GM19099 (cell line): Measurements from ENCODE around the gene MBD1.
A peak's percentile ranks its signal among the peaks of the same experiment; 100 is the strongest.

Source experiments
- POLR2A ChIP-seq: IDR thresholded peaks from 3 replicates; pipeline ENCODE4 v1.6.1; 2011; ENCODE audit warnings: low read depth; ENCODE audit not compliant: insufficient read length; ENCODE audit errors: extremely low read depth

The MBD1 gene, protein sequence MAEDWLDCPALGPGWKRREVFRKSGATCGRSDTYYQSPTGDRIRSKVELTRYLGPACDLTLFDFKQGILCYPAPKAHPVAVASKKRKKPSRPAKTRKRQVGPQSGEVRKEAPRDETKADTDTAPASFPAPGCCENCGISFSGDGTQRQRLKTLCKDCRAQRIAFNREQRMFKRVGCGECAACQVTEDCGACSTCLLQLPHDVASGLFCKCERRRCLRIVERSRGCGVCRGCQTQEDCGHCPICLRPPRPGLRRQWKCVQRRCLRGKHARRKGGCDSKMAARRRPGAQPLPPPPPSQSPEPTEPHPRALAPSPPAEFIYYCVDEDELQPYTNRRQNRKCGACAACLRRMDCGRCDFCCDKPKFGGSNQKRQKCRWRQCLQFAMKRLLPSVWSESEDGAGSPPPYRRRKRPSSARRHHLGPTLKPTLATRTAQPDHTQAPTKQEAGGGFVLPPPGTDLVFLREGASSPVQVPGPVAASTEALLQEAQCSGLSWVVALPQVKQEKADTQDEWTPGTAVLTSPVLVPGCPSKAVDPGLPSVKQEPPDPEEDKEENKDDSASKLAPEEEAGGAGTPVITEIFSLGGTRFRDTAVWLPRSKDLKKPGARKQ

DNA sequence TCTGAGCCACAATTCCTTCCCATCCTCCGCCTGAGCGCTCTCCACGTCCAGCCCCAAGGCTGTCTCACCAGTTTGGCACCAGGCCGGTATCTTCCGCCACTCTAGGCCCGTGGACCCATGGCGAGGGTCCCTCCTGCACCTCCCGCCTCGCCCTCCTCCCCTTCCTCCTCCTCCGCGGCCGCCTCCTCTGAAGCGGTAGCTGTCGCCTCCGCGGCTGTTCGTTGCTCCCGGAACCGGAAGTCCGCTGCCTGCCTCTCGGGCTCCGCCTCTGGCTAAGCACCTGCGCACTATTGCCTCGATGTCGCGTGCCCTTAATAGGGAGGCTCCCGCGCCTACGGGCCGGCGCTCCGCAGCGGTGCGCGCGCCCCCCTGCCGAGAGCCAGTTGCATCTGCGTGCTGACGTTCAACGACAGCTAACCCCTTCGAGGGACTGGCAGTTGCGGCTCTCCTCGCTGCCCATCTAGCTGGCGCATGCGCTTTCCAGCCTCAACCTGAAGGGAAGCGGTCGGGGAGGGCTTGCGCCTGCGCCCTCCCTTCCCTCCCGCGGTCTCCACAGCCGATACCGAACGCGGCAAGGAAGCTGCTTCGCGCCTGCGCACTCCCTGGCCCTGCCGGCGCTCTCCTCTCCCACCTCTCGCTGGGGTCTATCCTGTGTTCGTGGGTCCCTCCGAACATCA is at the start of gene MBD1:
MBD1 (minus strand) TSS at position 229 of the 677 bp plus-strand sequence. CDS start 1,531 bp downstream, outside the sequence.
- peak; percentile 92 for TF ChIP-seq POLR2A

DNA sequence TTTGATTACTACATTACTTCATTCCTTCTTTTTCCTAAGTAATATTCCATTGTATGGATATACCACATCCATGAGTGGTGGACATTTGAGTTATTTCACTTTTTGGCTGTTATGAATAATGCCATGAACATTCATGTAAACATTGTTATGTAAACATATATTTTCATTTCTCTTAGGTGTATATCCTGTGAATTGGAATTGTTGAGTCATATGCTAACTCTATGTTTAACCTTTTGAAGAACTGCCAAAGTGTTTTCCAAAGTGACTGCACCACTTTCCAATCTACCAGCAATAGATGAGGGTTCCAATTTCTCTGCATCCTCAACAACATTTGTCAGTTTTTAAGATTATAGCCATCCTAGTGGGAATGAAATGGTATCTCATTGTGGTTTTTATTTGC is 48.9 kb upstream of the MBD1 start:
- TF ChIP-seq POLR2A: no peak

DNA sequence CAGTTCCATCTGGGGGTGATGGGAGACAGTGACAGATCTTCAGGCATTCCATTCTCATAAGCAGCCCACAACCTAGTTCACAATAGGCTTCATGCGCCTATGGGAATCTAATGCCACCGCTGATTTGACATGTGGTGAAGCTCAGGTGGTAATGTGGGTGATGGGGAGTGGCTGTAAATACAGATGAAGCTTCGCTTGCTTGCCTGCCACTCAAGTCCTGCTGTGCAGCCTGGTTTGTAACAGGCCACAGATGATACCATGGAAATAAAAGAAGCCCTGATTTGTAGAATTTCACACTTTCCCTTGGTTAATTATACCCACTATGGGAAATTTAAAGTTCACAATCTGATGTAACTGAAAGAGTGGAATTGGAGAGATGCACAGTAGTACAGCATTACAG is 46.7 kb upstream of the MBD1 start:
- TF ChIP-seq POLR2A: no peak

- no peak for TF ChIP-seq POLR2A
Observed at GRCh38 chr18:50320719-50321118, 39.4 kb upstream of the MBD1 start.

DNA sequence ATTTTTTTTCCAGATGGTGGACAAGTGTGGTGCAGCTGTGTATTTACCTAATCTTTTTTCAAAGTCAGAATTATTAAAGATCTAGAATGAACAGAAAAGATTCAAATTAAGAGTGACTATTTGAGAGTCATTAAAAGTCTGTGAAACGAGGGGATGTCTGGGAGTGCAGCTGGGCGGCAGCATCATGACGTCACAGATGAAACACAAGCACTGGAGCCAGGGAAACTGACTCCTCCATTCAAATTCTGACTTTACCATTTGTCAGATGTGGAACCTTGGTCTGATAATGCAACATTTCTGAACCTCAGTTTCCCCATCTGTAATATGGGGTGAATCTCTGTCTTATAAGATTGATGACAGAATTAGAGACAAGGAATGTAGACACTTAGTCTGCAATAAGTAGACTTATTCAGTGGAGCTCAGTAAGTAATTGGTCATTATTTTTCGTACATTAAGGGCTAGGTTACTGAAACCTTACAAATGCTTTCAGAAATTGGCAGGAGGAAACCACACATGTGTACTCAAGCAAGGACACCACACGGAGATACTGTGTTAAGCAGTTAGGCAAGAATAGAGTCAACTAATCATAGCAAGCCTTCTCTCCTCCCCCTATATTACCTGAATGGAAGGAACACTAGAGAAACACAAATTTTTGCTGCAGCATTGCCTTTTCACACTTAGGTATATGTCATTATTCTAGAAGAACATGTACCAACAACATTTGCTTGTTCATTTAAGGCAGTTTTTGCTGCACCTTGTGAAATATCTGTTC is 34.0 kb upstream of the MBD1 start:
- no peak for TF ChIP-seq POLR2A

DNA sequence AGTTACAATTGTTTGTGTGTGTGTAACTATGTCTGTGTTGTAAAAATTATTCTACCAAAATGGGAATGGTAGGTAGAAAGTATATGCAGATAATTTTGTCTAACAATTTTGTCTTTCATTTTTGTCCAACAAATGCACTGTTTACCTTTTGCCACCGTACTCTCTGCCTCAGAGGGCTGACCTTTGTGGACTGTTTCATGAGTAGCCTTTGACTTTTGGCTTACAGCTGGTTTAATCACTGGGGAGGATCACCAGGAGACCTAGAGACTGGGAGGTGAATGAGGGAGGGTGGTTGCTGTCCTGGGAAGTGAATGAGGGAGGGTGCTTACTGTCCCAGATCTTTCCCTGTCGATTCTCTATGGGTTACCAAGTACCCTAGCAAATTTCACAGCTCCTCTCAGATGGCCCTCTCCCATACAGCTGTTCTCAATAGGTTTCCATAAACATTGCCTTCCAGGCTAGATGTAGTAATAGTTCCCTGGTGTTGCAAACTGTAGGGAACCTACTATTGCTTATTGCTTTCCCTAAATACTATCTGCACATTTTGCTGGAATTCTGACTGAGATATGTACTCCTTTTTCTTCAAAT is 32.6 kb upstream of the MBD1 start:
- no peak for TF ChIP-seq POLR2A

GRCh38 chr18:50313031-50313607 is 31.8 kb upstream of the MBD1 start:
- no peak for TF ChIP-seq POLR2A

DNA sequence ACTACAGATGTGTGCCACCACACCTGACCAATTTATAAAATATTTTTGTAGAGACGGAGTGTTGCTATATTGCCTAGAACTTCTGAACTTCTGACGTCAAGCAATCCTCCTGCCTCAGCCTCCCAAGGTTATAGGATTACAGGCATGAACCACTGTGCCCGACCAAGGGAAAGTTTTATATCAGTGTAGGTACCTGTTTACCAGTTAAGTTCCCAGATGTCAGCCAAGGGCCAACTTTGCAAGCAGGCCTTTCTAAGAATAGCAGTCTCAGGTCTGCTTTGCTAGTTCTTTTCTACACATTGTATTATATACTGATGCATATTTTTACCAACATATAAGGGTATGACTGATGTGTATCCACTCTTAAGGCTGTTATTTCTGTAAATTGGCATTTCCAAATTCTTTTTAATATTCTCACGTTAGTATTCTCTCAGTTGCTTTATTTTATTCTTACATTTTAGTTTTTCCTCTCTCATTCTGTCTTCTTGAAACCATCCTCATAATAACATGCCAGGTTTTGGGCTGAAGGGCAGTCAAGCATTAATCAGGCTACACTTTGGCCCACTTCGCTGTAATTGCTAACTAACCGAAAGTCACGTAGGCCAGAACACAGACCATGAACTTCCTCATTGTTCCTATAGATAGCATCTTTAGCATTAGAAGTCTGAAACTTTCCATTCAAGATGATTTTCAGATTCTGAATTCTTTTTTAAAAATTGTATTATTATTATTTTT is 31.1 kb upstream of the MBD1 start:
- TF ChIP-seq POLR2A: no peak

DNA sequence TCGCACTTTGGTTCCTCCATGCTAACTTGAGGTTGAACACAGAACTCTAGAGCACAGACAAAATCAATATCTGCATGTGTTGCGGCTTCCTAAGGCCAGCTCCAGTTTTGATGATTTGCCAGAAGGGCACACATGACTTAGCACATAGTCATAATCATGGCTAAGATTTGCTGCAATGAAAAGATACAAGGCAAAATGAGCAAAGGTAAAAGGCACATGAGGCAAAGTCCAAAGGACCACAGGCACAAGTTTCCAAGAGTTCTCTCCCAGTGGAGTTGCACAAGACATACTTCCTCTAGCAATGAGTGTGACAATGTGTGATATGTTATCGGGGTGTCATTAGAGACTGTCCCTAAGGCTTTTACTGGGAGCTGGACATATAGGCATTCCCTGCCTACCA is 30.3 kb upstream of the MBD1 start:
- TF ChIP-seq POLR2A: no peak

DNA sequence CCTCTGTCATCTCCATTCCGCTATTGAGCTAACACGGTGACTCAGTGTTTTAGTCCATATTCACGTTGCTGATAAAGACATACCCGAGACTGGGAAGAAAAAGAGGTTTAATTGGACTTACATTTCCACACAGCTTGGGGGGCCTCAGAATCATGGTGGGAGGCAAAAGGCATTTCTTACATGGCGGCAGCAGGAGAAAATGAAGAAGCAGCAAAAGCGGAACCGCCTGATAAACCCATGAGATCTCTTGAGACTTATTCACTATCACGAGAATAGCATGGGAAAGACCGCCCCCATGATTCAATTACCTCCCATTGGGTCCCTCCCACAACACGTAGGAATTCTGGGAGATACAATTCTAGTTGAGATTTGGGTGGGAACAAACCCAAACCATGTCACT is 28.8 kb upstream of the MBD1 start:
- no peak for TF ChIP-seq POLR2A

DNA sequence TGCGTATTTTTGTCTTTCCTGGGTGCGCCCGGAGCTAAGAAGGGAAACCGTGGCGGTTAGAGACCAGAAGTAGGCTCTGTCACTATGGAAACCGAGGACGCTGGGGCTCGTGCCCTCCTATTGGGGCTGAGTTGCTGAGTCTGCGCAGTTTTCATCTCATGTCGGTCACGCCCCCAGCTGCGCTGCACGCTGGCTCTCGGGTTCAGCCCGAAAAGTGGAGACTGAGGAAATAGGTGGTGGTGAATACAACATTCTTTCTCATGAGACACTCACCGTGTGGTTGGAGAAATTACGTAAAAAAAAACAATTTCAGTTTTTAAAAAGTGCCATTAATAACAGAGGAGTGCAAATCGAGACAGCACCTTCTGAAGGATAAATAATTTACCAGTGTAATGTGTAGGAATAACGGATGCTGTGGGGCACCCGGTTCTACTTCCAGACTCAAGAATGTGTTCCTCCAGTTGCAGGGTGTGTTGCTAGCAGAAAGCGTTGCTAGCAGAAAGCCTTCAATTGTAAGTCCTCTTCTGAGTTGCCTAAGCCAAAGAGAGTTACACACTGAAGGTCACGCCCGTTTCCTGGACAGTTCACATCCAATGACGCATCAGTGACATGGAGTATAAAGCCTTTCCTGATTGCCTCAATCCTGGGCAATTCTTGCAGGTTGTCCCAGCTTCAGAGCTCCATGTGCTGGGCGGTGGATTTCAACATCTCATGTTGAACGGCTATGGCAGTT is 26.6 kb upstream of the MBD1 start:
- no peak for TF ChIP-seq POLR2A

GRCh38 chr18:50307400-50307737 is 26.0 kb upstream of the MBD1 start:
- TF ChIP-seq POLR2A: no peak

GRCh38 chr18:50306944-50307343 is 25.6 kb upstream of the MBD1 start:
- TF ChIP-seq POLR2A: no peak
